Measurements from ENCODE around the gene SRGAP3.

SRGAP3 gene

GRCh38 chr3:9135526-9135925 is 113.9 kb downstream of the SRGAP3 start:
- H3K27ac Mint-ChIP-seq, result no peak overlapping the region
- no peaks in the 10 kb centered on the region for H3K9me3 Mint-ChIP-seq
- no peaks in the 10 kb centered on the region for H3K36me3 Mint-ChIP-seq (ENCODE audit: low read depth)
- peaks cover 52% of the 10 kb centered on the region for H3K27me3 Mint-ChIP-seq (ENCODE audit: low read depth)
- no peaks in the 10 kb centered on the region for H3K4me1 Mint-ChIP-seq (ENCODE audit: low read depth)
- H3K4me3 Mint-ChIP-seq, result no peak overlapping the region

GRCh38 chr3:9133656-9134055 is 115.8 kb downstream of the SRGAP3 start:
- Mint-ChIP-seq H3K4me1 (ENCODE audit: low read depth) (no peaks in the 10 kb centered on the region), H3K9me3 (no peaks in the 10 kb centered on the region), H3K36me3 (ENCODE audit: low read depth) (no peaks in the 10 kb centered on the region), H3K27me3 (ENCODE audit: low read depth) (peaks cover 43% of the 10 kb centered on the region), H3K4me3 (no peak overlapping the region), H3K27ac (no peak overlapping the region)

- Mint-ChIP-seq H3K4me1 (ENCODE audit: low read depth) (no peaks in the 10 kb centered on the region), H3K4me3 (no peak overlapping the region), H3K27me3 (ENCODE audit: low read depth) (peaks cover 19% of the 10 kb centered on the region), H3K27ac (no peak overlapping the region), H3K9me3 (no peaks in the 10 kb centered on the region), H3K36me3 (ENCODE audit: low read depth) (no peaks in the 10 kb centered on the region)
These were observed 118.8 kb downstream of the SRGAP3 start for GRCh38 chr3:9130345-9131305.

GRCh38 chr3:9129365-9129764 is 120.1 kb downstream of the SRGAP3 start:
- no peaks in the 10 kb centered on the region for H3K36me3 Mint-ChIP-seq (ENCODE audit: low read depth)
- no peak overlapping the region for H3K4me3 Mint-ChIP-seq
- no peak overlapping the region for H3K27ac Mint-ChIP-seq
- no peaks in the 10 kb centered on the region for H3K9me3 Mint-ChIP-seq
- H3K27me3 Mint-ChIP-seq (ENCODE audit: low read depth), result peaks cover 11% of the 10 kb centered on the region
- H3K4me1 Mint-ChIP-seq (ENCODE audit: low read depth), result no peaks in the 10 kb centered on the region

- Mint-ChIP-seq H3K4me3 (no peak overlapping the region), H3K9me3 (no peaks in the 10 kb centered on the region), H3K27me3 (ENCODE audit: low read depth) (no peaks in the 10 kb centered on the region), H3K36me3 (ENCODE audit: low read depth) (no peaks in the 10 kb centered on the region), H3K27ac (no peak overlapping the region), H3K4me1 (ENCODE audit: low read depth) (no peaks in the 10 kb centered on the region)
These were observed 124.0 kb downstream of the SRGAP3 start for GRCh38 chr3:9125278-9125951.

GRCh38 chr3:9124730-9125129 is 124.7 kb downstream of the SRGAP3 start:
- H3K27ac Mint-ChIP-seq, result no peak overlapping the region
- no peaks in the 10 kb centered on the region for H3K9me3 Mint-ChIP-seq
- no peaks in the 10 kb centered on the region for H3K27me3 Mint-ChIP-seq (ENCODE audit: low read depth)
- H3K4me3 Mint-ChIP-seq, result no peak overlapping the region
- H3K36me3 Mint-ChIP-seq (ENCODE audit: low read depth), result no peaks in the 10 kb centered on the region
- no peaks in the 10 kb centered on the region for H3K4me1 Mint-ChIP-seq (ENCODE audit: low read depth)

- H3K27me3 Mint-ChIP-seq (ENCODE audit: low read depth), result no peaks in the 10 kb centered on the region
- no peaks in the 10 kb centered on the region for H3K36me3 Mint-ChIP-seq (ENCODE audit: low read depth)
- no peak overlapping the region for H3K27ac Mint-ChIP-seq
- no peaks in the 10 kb centered on the region for H3K9me3 Mint-ChIP-seq
- H3K4me3 Mint-ChIP-seq, result no peak overlapping the region
- no peaks in the 10 kb centered on the region for H3K4me1 Mint-ChIP-seq (ENCODE audit: low read depth)
These were observed 125.6 kb downstream of the SRGAP3 start for GRCh38 chr3:9123840-9124239.

GRCh38 chr3:9122732-9123364 is 126.6 kb downstream of the SRGAP3 start:
- no peak overlapping the region for H3K4me3 Mint-ChIP-seq
- H3K27ac Mint-ChIP-seq, result no peak overlapping the region
- no peaks in the 10 kb centered on the region for H3K9me3 Mint-ChIP-seq
- H3K36me3 Mint-ChIP-seq (ENCODE audit: low read depth), result no peaks in the 10 kb centered on the region
- H3K27me3 Mint-ChIP-seq (ENCODE audit: low read depth), result no peaks in the 10 kb centered on the region
- H3K4me1 Mint-ChIP-seq (ENCODE audit: low read depth), result no peaks in the 10 kb centered on the region

GRCh38 chr3:9121366-9122001 is 128.0 kb downstream of the SRGAP3 start:
- H3K4me1 Mint-ChIP-seq (ENCODE audit: low read depth), result no peaks in the 10 kb centered on the region
- no peaks in the 10 kb centered on the region for H3K36me3 Mint-ChIP-seq (ENCODE audit: low read depth)
- H3K27me3 Mint-ChIP-seq (ENCODE audit: low read depth), result no peaks in the 10 kb centered on the region
- H3K27ac Mint-ChIP-seq, result no peak overlapping the region
- no peak overlapping the region for H3K4me3 Mint-ChIP-seq
- H3K9me3 Mint-ChIP-seq, result no peaks in the 10 kb centered on the region

- H3K27ac Mint-ChIP-seq, result no peak overlapping the region
- no peak overlapping the region for H3K4me3 Mint-ChIP-seq
- no peaks in the 10 kb centered on the region for H3K36me3 Mint-ChIP-seq (ENCODE audit: low read depth)
- H3K4me1 Mint-ChIP-seq (ENCODE audit: low read depth), result no peaks in the 10 kb centered on the region
- no peaks in the 10 kb centered on the region for H3K9me3 Mint-ChIP-seq
- H3K27me3 Mint-ChIP-seq (ENCODE audit: low read depth), result peaks cover 13% of the 10 kb centered on the region
These were observed 130.1 kb downstream of the SRGAP3 start for GRCh38 chr3:9119331-9119730.

GRCh38 chr3:9118222-9118621 is 131.2 kb downstream of the SRGAP3 start:
- no peaks in the 10 kb centered on the region for H3K36me3 Mint-ChIP-seq (ENCODE audit: low read depth)
- no peaks in the 10 kb centered on the region for H3K4me1 Mint-ChIP-seq (ENCODE audit: low read depth)
- H3K4me3 Mint-ChIP-seq, result no peak overlapping the region
- H3K27ac Mint-ChIP-seq, result no peak overlapping the region
- no peaks in the 10 kb centered on the region for H3K9me3 Mint-ChIP-seq
- H3K27me3 Mint-ChIP-seq (ENCODE audit: low read depth), result peaks cover 13% of the 10 kb centered on the region

- Mint-ChIP-seq H3K4me1 (ENCODE audit: low read depth) (no peaks in the 10 kb centered on the region), H3K36me3 (ENCODE audit: low read depth) (no peaks in the 10 kb centered on the region), H3K9me3 (no peaks in the 10 kb centered on the region), H3K27me3 (ENCODE audit: low read depth) (peaks cover 13% of the 10 kb centered on the region), H3K4me3 (no peak overlapping the region), H3K27ac (no peak overlapping the region)
These were observed 132.2 kb downstream of the SRGAP3 start for GRCh38 chr3:9117220-9117619.

- H3K27me3 Mint-ChIP-seq (ENCODE audit: low read depth), result peaks cover 13% of the 10 kb centered on the region
- H3K9me3 Mint-ChIP-seq, result no peaks in the 10 kb centered on the region
- H3K27ac Mint-ChIP-seq, result no peak overlapping the region
- no peaks in the 10 kb centered on the region for H3K36me3 Mint-ChIP-seq (ENCODE audit: low read depth)
- no peaks in the 10 kb centered on the region for H3K4me1 Mint-ChIP-seq (ENCODE audit: low read depth)
- H3K4me3 Mint-ChIP-seq, result no peak overlapping the region
These were observed 133.1 kb downstream of the SRGAP3 start for GRCh38 chr3:9116336-9116735.

- no peaks in the 10 kb centered on the region for H3K4me1 Mint-ChIP-seq (ENCODE audit: low read depth)
- no peak overlapping the region for H3K27ac Mint-ChIP-seq
- H3K27me3 Mint-ChIP-seq (ENCODE audit: low read depth), result peaks cover 13% of the 10 kb centered on the region
- H3K36me3 Mint-ChIP-seq (ENCODE audit: low read depth), result no peaks in the 10 kb centered on the region
- no peak overlapping the region for H3K4me3 Mint-ChIP-seq
- H3K9me3 Mint-ChIP-seq, result no peaks in the 10 kb centered on the region
These were observed 134.1 kb downstream of the SRGAP3 start for GRCh38 chr3:9115336-9115735.

Data from T-helper 1 cell treated with Interleukin-12 subunit alpha and Interleukin-12 subunit beta and Interleukin-4 antibody, amounts not matched to agents 30 μg/mL and 1 μg/mL, for 36 hours (primary cell).